Right lobe of liver (tissue), 6 donors: Measurements from ENCODE around the gene FOXK2. TPM values are rescaled to one million over a fixed set of nuclear protein-coding genes. Genes with fewer than 3 reads are reported as not detected.

Source experiments
- ATAC-seq, 4 donors: fragments of 200-7000 bp; cut with Tn5 transposase; one replicate each; pipeline ENCODE4 v1.9.1; 2020; ENCODE audit warnings: mild to moderate bottlenecking in 4 of 4, moderate library complexity in 4 of 4
- DNase-seq, 3 donors: peaks; one replicate each; pipeline ENCODE4 v3.0.0-alpha.2; 2020
- H3K27ac ChIP-seq, 3 donors: fragments of 200-600 bp; one replicate each; pipeline ENCODE4 v1.8.0; 2022
- H3K27me3 ChIP-seq, 2 donors: fragments of 200-600 bp; one replicate each; pipeline ENCODE4 v1.8.0; 2022
- H3K36me3 ChIP-seq, 4 donors: fragments of 200-600 bp; sonication (generic) in 1 of 4; one replicate each; pipeline versions ENCODE4 v1.5.1 to v1.8.0; 2017 to 2022; ENCODE audit warnings: control low read depth in 1 of 4
- H3K4me1 ChIP-seq, 4 donors: fragments of 200-600 bp; sonication (generic) in 1 of 4; one replicate each; pipeline versions ENCODE4 v1.5.1 to v1.8.0; 2017 to 2022; ENCODE audit warnings: control low read depth in 1 of 4
- H3K4me3 ChIP-seq, 3 donors: fragments of 200-600 bp; one replicate each; pipeline ENCODE4 v1.8.0; 2022
- H3K9me3 ChIP-seq, 4 donors: fragments of 200-600 bp; sonication (generic) in 1 of 4; one replicate each; pipeline versions ENCODE4 v1.5.1 to v1.8.0; 2017 to 2022; ENCODE audit warnings: control low read depth in 1 of 4
- POLR2A ChIP-seq: fragments of 450-650 bp; IDR thresholded peaks from one replicate; pipeline ENCODE4 v1.6.1; 2017; ENCODE audit warnings: antibody characterized with exemption, mild to moderate bottlenecking
- WGBS: methylation state at CpG from one replicate; pipeline ENCODE4 v1.1.6; 2018; ENCODE audit warnings: low coverage, low lambda C conversion rate; ENCODE audit not compliant: insufficient coverage; ENCODE audit errors: missing lambda C conversion rate; 5-methylcytosine and 5-hydroxymethylcytosine counted together
- intact Hi-C, 2 donors: fragments of 100-400 bp; cut with DNase I; formaldehyde crosslinking; loops; one replicate each; pipeline versions ENCODE4 v1.11.2 to v1.14.1; 2022
- total RNA-seq, 6 experiments: library from RNA; depleted of rRNA in 2 of 6; stranded (reverse); fragments of >200 nt in 2 of 6; fragmentation: NEBNext Ultra II Directional in 3 of 6; extraction: Animal tissue kit (Norgen Biotek cat#: 25700) in 3 of 6; gene quantifications; one replicate each; pipeline versions ENCODE4 v1.1.0 to v1.2.4, GENCODE V29; 2016 to 2023
- TF ChIP-seq, protein P1 (sequence below), 4 donors: fragments of 200-600 bp in 3 of 4; fragments of 450-650 bp in 1 of 4; IDR thresholded peaks; one replicate each; pipeline versions ENCODE4 v1.5.1 to v1.8.0; 2016 to 2022; ENCODE audit warnings: antibody characterized with exemption in 4 of 4, mild to moderate bottlenecking in 2 of 4
- donor health status: DM: no; HTN: yes; CAD: no.
- donor health status: DM: no; HTN: no; CAD: no.
- donor health status: DM: no; HTN: no; CAD: no.
- donor health status: DM: no; HTN: yes; CAD: no.
- donor health status: DM: no; HTN: yes; CAD: no.

Gene FOXK2
- total RNA-seq, 6 experiments from 2014 or later = 14.1 to 20.5 (median 16.1) TPM

DNA sequence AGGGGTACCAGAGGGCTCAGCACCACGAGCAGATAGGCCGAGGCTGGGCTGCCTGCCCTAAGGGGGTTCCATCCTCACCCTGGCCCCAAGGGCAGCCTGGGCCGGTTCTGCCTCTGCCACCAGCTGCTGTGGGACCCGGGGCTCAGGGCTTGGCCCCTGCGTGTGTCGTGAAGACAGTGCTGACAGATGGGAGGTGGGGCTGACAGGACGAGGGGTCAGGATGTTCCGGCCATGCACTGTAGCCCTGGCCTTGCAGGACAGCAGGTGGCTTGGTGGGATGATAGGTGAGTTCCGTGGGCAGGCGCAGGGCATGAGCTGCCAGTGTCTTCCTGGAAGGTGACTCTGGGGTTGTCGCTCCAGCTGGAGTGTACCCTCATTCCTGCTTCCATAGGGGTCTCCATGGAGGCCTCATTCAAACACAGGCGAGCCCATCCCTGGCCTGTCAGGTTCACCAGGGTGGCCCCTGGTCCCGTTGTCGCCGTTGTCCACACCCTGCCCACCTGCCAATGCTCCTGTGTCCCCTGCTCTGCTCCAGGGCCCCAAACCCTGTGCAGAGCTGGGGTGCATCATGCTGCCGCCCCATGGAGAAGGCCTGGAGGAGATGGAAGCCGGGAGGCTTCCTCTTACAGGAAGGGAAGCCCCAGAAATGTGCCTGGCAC lies 71.5 kb downstream of the FOXK2 start:
- Histone ChIP-seq H3K4me1 (peaks cover 0 to 9% (median 4%) of the 10 kb centered on the region in 4 donors), H3K27me3 (no peaks in the 10 kb centered on the region), H3K4me3 (no peak overlapping the region), H3K27ac (peak overlapping the region in 2 of 3 donors; percentile 10 to 93), H3K9me3 (no peaks in the 10 kb centered on the region), H3K36me3 (peaks cover 0 to 26% (median 3%) of the 10 kb centered on the region in 4 donors)
- ATAC-seq = peak in 2 of 4 donors; percentile 3 to 12
- DNase-seq = peak in 1 of 3 donors; percentile 53
- TF ChIP-seq, protein P1, sequence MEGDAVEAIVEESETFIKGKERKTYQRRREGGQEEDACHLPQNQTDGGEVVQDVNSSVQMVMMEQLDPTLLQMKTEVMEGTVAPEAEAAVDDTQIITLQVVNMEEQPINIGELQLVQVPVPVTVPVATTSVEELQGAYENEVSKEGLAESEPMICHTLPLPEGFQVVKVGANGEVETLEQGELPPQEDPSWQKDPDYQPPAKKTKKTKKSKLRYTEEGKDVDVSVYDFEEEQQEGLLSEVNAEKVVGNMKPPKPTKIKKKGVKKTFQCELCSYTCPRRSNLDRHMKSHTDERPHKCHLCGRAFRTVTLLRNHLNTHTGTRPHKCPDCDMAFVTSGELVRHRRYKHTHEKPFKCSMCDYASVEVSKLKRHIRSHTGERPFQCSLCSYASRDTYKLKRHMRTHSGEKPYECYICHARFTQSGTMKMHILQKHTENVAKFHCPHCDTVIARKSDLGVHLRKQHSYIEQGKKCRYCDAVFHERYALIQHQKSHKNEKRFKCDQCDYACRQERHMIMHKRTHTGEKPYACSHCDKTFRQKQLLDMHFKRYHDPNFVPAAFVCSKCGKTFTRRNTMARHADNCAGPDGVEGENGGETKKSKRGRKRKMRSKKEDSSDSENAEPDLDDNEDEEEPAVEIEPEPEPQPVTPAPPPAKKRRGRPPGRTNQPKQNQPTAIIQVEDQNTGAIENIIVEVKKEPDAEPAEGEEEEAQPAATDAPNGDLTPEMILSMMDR (IDR thresholded peaks at IDR 0.05) = no peak
- TF ChIP-seq POLR2A = no peak
- 69% methylated on average over 5 of the region's 17 CpGs for WGBS
- intact Hi-C loops = no loop called here

DNA sequence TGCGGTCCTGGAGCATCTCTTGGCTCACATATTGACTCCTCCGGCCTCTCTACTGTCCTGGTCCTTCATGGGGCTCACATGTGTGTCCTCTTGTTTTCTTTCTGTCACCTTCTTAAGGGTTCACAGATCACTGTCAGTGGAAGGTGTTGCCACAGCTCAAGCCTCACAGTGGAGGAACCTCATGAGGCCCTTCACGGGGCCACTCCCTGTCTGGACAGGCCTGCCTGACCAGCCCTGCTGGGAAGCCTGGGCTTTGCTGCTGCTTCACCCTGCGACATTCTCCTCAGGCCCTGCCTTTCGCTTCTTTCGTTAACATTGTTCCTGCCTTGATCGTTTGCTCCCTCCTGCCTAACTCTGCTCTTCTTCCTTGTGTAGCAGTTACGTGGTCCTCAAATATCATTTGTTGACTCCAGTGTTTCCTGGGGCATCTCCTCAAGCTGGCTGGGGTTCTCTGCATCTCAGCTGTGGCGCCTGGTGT lies 72.8 kb downstream of the FOXK2 start:
- Histone ChIP-seq H3K27ac (peak overlapping the region; percentile 72 to 93 (median 90)), H3K9me3 (no peaks in the 10 kb centered on the region), H3K27me3 (no peaks in the 10 kb centered on the region), H3K36me3 (peaks cover 0 to 23% (median 2%) of the 10 kb centered on the region in 4 donors), H3K4me1 (peaks cover 0 to 9% (median 4%) of the 10 kb centered on the region in 4 donors), H3K4me3 (no peak overlapping the region)
- DNase-seq (peak in 1 of 3 donors; percentile 54), ATAC-seq (peak; percentile 16 to 21 (median 18))
- 65% methylated on average over 6 of the region's 9 CpGs for WGBS
- intact Hi-C loops = no loop called here
- no peak for TF ChIP-seq POLR2A
- TF ChIP-seq, protein P1 (IDR thresholded peaks at IDR 0.05) = no peak

DNA sequence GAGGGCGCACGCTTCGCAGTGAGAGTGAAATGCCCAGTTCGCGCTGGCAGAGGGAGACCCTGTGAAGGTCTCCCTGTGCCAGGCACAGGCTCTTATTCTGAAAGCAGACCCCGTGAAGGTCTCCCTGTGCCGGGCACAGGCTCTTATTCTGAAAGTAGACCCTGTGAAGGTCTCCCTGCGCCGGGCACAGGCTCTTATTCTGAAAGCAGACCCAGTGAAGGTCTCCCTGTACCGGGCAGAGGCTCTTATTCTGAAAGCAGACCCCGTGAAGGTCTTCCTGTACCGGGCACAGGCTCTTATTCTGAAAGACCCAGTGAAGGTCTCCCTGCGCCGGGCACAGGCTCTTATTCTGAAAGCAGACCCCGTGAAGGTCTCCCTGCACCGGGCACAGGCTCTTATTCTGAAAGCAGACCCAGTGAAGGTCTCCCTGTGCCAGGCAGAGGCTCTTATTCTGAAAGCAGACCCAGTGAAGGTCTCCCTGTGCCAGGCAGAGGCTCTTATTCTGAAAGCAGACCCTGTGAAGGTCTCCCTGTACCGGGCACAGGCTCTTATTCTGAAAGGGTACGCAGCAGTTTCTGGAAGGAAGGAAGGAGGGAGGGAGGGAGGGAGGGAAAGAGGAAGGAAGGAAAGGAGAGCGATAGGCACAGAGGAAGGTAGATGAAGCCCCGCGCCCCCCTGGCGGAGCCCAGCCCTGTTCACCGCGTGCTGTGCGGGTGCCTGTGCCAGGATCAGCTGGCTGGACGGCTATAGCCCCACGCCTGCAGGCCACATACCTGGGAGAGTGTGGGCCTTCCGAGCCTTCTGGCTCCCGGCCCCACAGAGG lies 73.4 kb downstream of the FOXK2 start:
- WGBS = 12% methylated on average over 19 of the region's 29 CpGs
- peaks cover 0 to 9% (median 4%) of the 10 kb centered on the region in 4 donors for H3K4me1 ChIP-seq
- TF ChIP-seq, protein P1 (IDR thresholded peaks at IDR 0.05) = no peak
- TF ChIP-seq POLR2A = no peak
- H3K27me3 ChIP-seq = no peaks in the 10 kb centered on the region
- peaks cover 0 to 18% (median 2%) of the 10 kb centered on the region in 4 donors for H3K36me3 ChIP-seq
- H3K4me3 ChIP-seq = peak overlapping the region; percentile 36 to 70 (median 59)
- ATAC-seq (peak; percentile 50 to 70 (median 55)), DNase-seq (peak in 2 of 3 donors; percentile 66 to 81)
- no peaks in the 10 kb centered on the region for H3K9me3 ChIP-seq
- H3K27ac ChIP-seq = peak overlapping the region; percentile 72 to 93 (median 90)
- intact Hi-C loops = no loop called here

DNA sequence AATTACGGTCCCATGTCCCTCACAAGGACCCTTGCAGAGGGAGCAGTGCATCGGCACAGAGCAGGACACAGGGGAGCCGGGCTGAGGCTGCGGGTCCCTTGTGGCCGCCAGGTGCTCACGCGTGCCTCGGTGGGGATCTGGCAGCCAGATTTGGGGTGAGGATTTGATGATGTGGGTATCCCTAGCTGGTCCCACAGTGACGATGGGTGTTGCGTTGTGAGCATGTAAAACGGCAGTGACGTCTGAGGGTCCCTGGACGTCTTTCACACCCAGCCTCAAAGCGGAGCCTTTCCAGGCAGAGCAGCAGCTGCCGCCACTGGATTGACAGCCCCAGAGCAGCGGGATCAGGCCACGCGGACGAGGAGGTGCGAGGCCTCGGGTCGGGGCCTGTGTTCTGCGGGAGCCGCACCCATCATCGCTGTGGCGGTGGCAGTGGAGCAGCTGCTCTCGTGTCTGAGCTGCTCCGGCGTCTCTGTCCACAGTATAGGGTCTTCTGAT lies 74.1 kb downstream of the FOXK2 start:
- Histone ChIP-seq H3K4me1 (peaks cover 0 to 9% (median 4%) of the 10 kb centered on the region in 4 donors), H3K36me3 (peaks cover 0 to 17% (median 2%) of the 10 kb centered on the region in 4 donors), H3K27me3 (no peaks in the 10 kb centered on the region), H3K4me3 (peak overlapping the region; percentile 36 to 70 (median 59)), H3K9me3 (no peaks in the 10 kb centered on the region), H3K27ac (peak overlapping the region; percentile 72 to 93 (median 90))
- DNase-seq (peak in 1 of 3 donors; percentile 57), ATAC-seq (peak in 1 of 4 donors; percentile 1)
- intact Hi-C loops = no loop called here
- 31% methylated on average over 7 of the region's 29 CpGs for WGBS
- TF ChIP-seq, protein P1 (IDR thresholded peaks at IDR 0.05) = no peak
